Measurements from ENCODE around the gene FXR1. TPM values are rescaled to one million over a fixed set of nuclear protein-coding genes. Genes with fewer than 3 reads are reported as not detected.

FXR1 gene
- total RNA-seq, 1 experiment from 2014 or later = 123 TPM

DNA sequence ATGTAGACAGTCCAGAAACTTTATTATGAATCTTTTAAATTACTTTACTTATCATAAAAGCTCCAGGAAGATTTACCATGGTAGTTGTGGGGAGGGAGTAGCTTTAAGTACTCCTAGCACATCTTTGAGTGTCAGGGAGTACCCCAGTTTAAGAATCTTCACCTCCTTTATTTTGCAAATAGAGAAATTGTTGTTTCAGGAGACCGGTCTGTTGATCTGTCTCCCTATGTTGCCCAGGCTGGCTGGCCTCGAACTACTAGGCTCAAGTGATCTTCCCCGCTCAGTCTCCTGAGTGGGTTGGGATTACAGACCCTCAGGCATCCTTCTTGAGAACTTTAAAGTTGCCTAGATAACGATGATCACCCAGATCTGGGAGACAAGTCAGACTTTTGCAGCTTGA, 11.1 kb downstream of the FXR1 start:
- Histone ChIP-seq H2AFZ (ENCODE audit: low read length) (no peak overlapping the region), H3K27me3 (ENCODE audit: low read length) (no peaks in the 10 kb centered on the region), H3K27ac (ENCODE audit: low read length) (no peak overlapping the region), H4K20me1 (ENCODE audit: insufficient read depth, low read depth, low read length) (peaks cover 48% of the 10 kb centered on the region), H3K79me2 (ENCODE audit: low read length) (peaks cover 100% of the 10 kb centered on the region), H3K9me3 (ENCODE audit: low read length) (no peaks in the 10 kb centered on the region), H3K9ac (ENCODE audit: low read length) (no peak overlapping the region), H3K4me2 (ENCODE audit: low read depth, low read length, poor library complexity, severe bottlenecking) (no peak overlapping the region), H3K36me3 (ENCODE audit: insufficient read depth, low read length) (peaks cover 24% of the 10 kb centered on the region; the same call in 1 of the 2 replicates), H3K4me3 (ENCODE audit: low read length) (no peak overlapping the region), H3K4me1 (ENCODE audit: low read length) (peaks cover 40% of the 10 kb centered on the region), H3K9me2 (replicated peaks; ENCODE audit: insufficient read depth, low read length) (no peaks in the 10 kb centered on the region)
- no peak for DNase-seq

DNA sequence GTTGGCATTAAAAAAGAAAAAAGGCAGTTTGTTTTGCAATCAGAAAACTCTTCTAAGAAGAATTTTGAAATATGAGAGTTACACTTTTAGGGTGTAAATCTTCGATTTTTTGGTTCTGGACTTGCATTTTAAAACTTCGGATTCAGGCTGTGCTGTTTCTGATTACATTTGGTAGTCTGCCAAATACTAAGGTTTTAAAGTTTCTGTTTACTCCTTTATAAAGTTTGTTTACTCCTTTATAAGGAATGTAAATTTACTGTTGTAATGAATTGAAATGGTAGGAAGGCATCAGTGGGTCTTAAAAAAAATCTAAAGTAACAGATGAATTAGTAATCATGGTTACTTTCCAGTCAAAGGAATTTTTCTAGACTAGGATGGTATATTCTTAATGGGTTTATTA, 14.1 kb downstream of the FXR1 start:
- no peaks in the 10 kb centered on the region for H3K27me3 ChIP-seq (ENCODE audit: low read length)
- no peak overlapping the region for H2AFZ ChIP-seq (ENCODE audit: low read length)
- H3K4me2 ChIP-seq (ENCODE audit: low read depth, low read length, poor library complexity, severe bottlenecking) = no peak overlapping the region
- no peak overlapping the region for H3K27ac ChIP-seq (ENCODE audit: low read length)
- peaks cover 17% of the 10 kb centered on the region; the same call in 1 of the 2 replicates for H3K36me3 ChIP-seq (ENCODE audit: insufficient read depth, low read length)
- no peaks in the 10 kb centered on the region for H3K9me2 ChIP-seq (replicated peaks; ENCODE audit: insufficient read depth, low read length)
- peaks cover 55% of the 10 kb centered on the region for H3K4me1 ChIP-seq (ENCODE audit: low read length)
- H4K20me1 ChIP-seq (ENCODE audit: insufficient read depth, low read depth, low read length) = peaks cover 58% of the 10 kb centered on the region
- H3K9me3 ChIP-seq (ENCODE audit: low read length) = no peaks in the 10 kb centered on the region
- peaks cover 100% of the 10 kb centered on the region for H3K79me2 ChIP-seq (ENCODE audit: low read length)
- no peak for DNase-seq
- H3K4me3 ChIP-seq (ENCODE audit: low read length) = no peak overlapping the region
- H3K9ac ChIP-seq (ENCODE audit: low read length) = no peak overlapping the region

DNA sequence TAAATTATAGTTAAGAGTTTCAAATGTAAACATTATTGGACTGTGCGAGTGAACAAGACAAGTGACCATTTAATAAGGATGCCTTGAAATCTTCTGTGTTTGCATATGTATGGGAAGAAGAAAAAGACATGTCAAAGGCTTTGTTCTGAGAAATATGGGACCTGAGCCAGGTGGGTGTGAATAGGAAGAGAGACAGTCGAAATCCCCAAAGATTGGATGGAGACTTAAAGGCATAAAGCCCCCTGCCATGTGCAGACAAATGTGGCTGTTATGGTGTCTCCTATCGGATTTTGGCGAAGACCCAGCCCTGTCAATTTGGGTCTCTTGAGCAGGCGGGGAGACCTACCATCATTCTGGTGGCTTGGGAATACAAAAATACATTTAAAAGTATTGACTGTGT, 16.9 kb downstream of the FXR1 start:
- no peak overlapping the region for H3K27ac ChIP-seq (ENCODE audit: low read length)
- DNase-seq = no peak
- H3K79me2 ChIP-seq (ENCODE audit: low read length) = peaks cover 100% of the 10 kb centered on the region
- H4K20me1 ChIP-seq (ENCODE audit: insufficient read depth, low read depth, low read length) = peaks cover 41% of the 10 kb centered on the region
- peaks cover 34% of the 10 kb centered on the region for H3K4me1 ChIP-seq (ENCODE audit: low read length)
- no peak overlapping the region for H3K4me3 ChIP-seq (ENCODE audit: low read length)
- no peak overlapping the region for H2AFZ ChIP-seq (ENCODE audit: low read length)
- no peaks in the 10 kb centered on the region for H3K27me3 ChIP-seq (ENCODE audit: low read length)
- no peak overlapping the region for H3K4me2 ChIP-seq (ENCODE audit: low read depth, low read length, poor library complexity, severe bottlenecking)
- no peaks in the 10 kb centered on the region for H3K9me3 ChIP-seq (ENCODE audit: low read length)
- H3K9me2 ChIP-seq (replicated peaks; ENCODE audit: insufficient read depth, low read length) = no peaks in the 10 kb centered on the region
- no peaks in the 10 kb centered on the region for H3K36me3 ChIP-seq (ENCODE audit: insufficient read depth, low read length)
- H3K9ac ChIP-seq (ENCODE audit: low read length) = no peak overlapping the region

DNA sequence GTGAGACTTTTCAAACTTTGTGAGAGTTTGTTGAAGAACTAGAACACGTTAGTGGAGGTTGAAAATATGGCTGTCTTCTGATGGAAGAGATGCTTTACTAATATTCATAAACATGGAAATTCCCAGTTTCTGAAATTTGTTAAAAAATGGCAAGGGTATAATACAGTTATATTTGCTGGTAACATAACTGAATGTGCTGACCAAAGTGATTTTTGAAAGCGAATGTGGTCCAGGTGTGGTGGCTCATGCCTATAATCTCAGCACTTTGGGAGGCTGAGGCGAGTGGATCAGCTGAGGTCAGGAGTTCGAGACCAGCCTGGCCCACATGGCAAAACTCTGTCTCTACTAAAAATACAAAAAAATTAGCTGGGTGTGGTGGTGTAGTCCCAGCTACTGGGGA, 18.1 kb downstream of the FXR1 start:
- Histone ChIP-seq H3K36me3 (ENCODE audit: insufficient read depth, low read length) (no peaks in the 10 kb centered on the region), H3K27me3 (ENCODE audit: low read length) (no peaks in the 10 kb centered on the region), H3K9me2 (replicated peaks; ENCODE audit: insufficient read depth, low read length) (no peaks in the 10 kb centered on the region), H2AFZ (ENCODE audit: low read length) (no peak overlapping the region), H3K4me2 (ENCODE audit: low read depth, low read length, poor library complexity, severe bottlenecking) (no peak overlapping the region), H3K4me3 (ENCODE audit: low read length) (no peak overlapping the region), H3K27ac (ENCODE audit: low read length) (no peak overlapping the region), H3K79me2 (ENCODE audit: low read length) (peaks cover 100% of the 10 kb centered on the region), H3K9me3 (ENCODE audit: low read length) (no peaks in the 10 kb centered on the region), H3K4me1 (ENCODE audit: low read length) (peaks cover 23% of the 10 kb centered on the region), H4K20me1 (ENCODE audit: insufficient read depth, low read depth, low read length) (peaks cover 34% of the 10 kb centered on the region), H3K9ac (ENCODE audit: low read length) (no peak overlapping the region)
- no peak for DNase-seq

DNA sequence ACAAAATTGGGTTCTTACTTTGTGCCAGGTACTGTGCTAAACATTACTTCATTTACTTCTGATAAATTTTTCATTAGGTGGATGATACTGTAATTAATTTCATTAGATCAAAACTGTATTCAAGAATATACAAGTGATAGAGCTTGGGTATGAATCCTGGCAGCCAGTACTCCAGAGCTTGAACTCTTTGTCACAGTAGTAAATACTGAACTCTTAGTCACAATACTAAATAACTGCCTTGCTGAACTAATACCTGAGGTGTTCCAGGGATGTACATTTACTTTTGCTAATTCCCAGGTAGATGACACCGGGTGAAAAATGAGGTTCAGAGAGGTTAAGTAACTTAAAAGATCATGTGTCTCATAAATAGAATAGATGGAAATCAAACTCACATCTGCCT, 20.3 kb downstream of the FXR1 start:
- Histone ChIP-seq H3K27ac (ENCODE audit: low read length) (no peak overlapping the region), H3K9me3 (ENCODE audit: low read length) (no peaks in the 10 kb centered on the region), H3K9me2 (replicated peaks; ENCODE audit: insufficient read depth, low read length) (no peaks in the 10 kb centered on the region), H2AFZ (ENCODE audit: low read length) (no peak overlapping the region), H3K27me3 (ENCODE audit: low read length) (no peaks in the 10 kb centered on the region), H4K20me1 (ENCODE audit: insufficient read depth, low read depth, low read length) (peaks cover 27% of the 10 kb centered on the region), H3K9ac (ENCODE audit: low read length) (no peak overlapping the region), H3K4me1 (ENCODE audit: low read length) (peaks cover 15% of the 10 kb centered on the region), H3K79me2 (ENCODE audit: low read length) (peaks cover 100% of the 10 kb centered on the region), H3K4me2 (ENCODE audit: low read depth, low read length, poor library complexity, severe bottlenecking) (no peak overlapping the region), H3K4me3 (ENCODE audit: low read length) (no peak overlapping the region), H3K36me3 (ENCODE audit: insufficient read depth, low read length) (peaks cover 10% of the 10 kb centered on the region; the same call in 1 of the 2 replicates)
- DNase-seq = no peak

DNA sequence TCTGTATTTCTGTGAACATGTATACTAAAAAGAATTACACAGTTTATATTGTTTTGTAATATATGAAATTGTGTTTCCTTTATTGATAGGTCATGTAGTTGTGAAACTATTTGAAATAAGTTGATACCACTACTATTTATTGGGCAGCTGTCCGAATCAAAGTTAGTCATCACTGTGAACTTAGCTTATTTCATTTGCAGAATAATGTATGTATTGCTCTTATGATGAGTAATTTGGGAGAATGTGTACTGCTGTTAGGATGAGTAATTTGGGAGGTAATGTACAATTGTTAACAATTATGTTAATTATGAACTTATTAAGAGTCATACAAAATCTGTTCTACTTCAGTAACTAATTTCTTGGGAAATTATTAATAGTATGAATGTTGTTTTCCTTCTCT, 22.2 kb downstream of the FXR1 start:
- no peaks in the 10 kb centered on the region for H3K9me3 ChIP-seq (ENCODE audit: low read length)
- H2AFZ ChIP-seq (ENCODE audit: low read length) = no peak overlapping the region
- H3K4me1 ChIP-seq (ENCODE audit: low read length) = peaks cover 15% of the 10 kb centered on the region
- DNase-seq = no peak
- no peak overlapping the region for H3K27ac ChIP-seq (ENCODE audit: low read length)
- H3K9ac ChIP-seq (ENCODE audit: low read length) = no peak overlapping the region
- H3K9me2 ChIP-seq (replicated peaks; ENCODE audit: insufficient read depth, low read length) = no peaks in the 10 kb centered on the region
- no peak overlapping the region for H3K4me3 ChIP-seq (ENCODE audit: low read length)
- H3K27me3 ChIP-seq (ENCODE audit: low read length) = no peaks in the 10 kb centered on the region
- peaks cover 14% of the 10 kb centered on the region; the same call in 1 of the 2 replicates for H4K20me1 ChIP-seq (ENCODE audit: insufficient read depth, low read depth, low read length)
- no peak overlapping the region for H3K4me2 ChIP-seq (ENCODE audit: low read depth, low read length, poor library complexity, severe bottlenecking)
- H3K79me2 ChIP-seq (ENCODE audit: low read length) = peaks cover 100% of the 10 kb centered on the region
- H3K36me3 ChIP-seq (ENCODE audit: insufficient read depth, low read length) = peaks cover 22% of the 10 kb centered on the region; the same call in 1 of the 2 replicates

DNA sequence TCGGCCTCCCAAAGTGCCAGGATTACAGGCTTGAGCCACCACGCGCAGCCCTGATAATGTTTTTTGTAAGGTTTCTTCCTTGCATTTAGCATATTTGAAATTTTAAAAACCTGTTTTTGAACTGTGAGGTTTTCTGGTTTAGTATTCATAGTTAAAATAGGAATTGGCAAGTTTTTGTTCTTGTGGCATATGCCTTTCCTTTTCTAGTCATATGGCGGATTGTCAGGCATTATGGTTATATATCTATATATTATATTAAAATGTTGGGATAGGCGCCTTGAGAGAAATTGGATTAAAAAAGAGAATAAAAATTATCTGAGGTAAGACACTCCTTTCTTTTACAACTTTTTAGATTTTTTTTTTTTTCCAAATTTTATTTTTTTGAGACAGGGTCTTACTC, 28.4 kb downstream of the FXR1 start:
- H3K9me2 ChIP-seq (replicated peaks; ENCODE audit: insufficient read depth, low read length) = no peaks in the 10 kb centered on the region

DNA sequence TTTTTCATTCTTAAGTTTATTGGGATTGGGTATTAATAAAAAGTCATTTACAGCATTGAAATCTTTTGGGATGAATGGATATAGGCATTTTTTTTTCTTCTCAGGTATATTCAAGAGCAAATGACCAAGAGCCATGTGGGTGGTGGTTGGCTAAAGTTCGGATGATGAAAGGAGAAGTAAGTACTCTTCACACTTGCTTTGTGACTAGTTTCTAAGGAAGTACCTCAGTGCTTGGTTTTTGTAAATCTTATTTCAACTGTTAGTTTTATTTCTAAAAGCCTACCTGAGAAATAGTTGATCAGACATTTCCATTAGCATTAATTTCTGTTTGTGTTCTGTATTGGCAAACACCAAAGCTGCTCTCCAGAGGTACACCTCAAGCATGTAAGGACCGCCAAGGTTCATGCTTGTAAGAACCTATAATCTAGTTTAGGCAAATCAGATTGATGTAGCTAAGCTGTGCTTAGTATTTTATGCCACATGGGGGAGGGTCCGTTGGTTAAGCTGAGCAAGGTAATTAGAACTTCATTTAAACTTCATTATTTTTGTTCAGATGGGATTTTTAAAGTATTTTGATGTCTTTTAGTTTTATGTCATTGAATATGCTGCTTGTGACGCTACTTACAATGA, 35.4 kb downstream of the FXR1 start:
- peak overlapping the region; percentile 85 for H3K27ac ChIP-seq (ENCODE audit: low read length)

More for the DNA sequence above, 28.4 kb downstream of the FXR1 start:
- no peak overlapping the region for H3K4me2 ChIP-seq (ENCODE audit: low read depth, low read length, poor library complexity, severe bottlenecking)
- no peaks in the 10 kb centered on the region; the same call in 1 of the 2 replicates for H3K4me1 ChIP-seq (ENCODE audit: low read length)
- H3K36me3 ChIP-seq (ENCODE audit: insufficient read depth, low read length) = peaks cover 38% of the 10 kb centered on the region
- H3K4me3 ChIP-seq (ENCODE audit: low read length) = no peak overlapping the region
- no peaks in the 10 kb centered on the region for H4K20me1 ChIP-seq (ENCODE audit: insufficient read depth, low read depth, low read length)
- no peak overlapping the region for H3K9ac ChIP-seq (ENCODE audit: low read length)
- H3K79me2 ChIP-seq (ENCODE audit: low read length) = peaks cover 96% of the 10 kb centered on the region
- H2AFZ ChIP-seq (ENCODE audit: low read length) = no peak overlapping the region
- H3K27ac ChIP-seq (ENCODE audit: low read length) = no peak overlapping the region
- no peaks in the 10 kb centered on the region for H3K27me3 ChIP-seq (ENCODE audit: low read length)
- no peak for DNase-seq
- no peaks in the 10 kb centered on the region for H3K9me3 ChIP-seq (ENCODE audit: low read length)

More for the DNA sequence above, 35.4 kb downstream of the FXR1 start:
- Histone ChIP-seq H3K9me3 (ENCODE audit: low read length) (no peaks in the 10 kb centered on the region), H3K36me3 (ENCODE audit: insufficient read depth, low read length) (peaks cover 54% of the 10 kb centered on the region), H2AFZ (ENCODE audit: low read length) (no peak overlapping the region), H3K9me2 (replicated peaks; ENCODE audit: insufficient read depth, low read length) (no peaks in the 10 kb centered on the region), H3K79me2 (ENCODE audit: low read length) (peaks cover 92% of the 10 kb centered on the region), H3K4me3 (ENCODE audit: low read length) (peak overlapping the region; percentile 16; the same call in 1 of the 2 replicates), H3K9ac (ENCODE audit: low read length) (peak overlapping the region; percentile 22; the same call in 1 of the 2 replicates), H3K4me2 (ENCODE audit: low read depth, low read length, poor library complexity, severe bottlenecking) (peak overlapping the region; percentile 50), H3K27me3 (ENCODE audit: low read length) (no peaks in the 10 kb centered on the region), H4K20me1 (ENCODE audit: insufficient read depth, low read depth, low read length) (no peaks in the 10 kb centered on the region), H3K4me1 (ENCODE audit: low read length) (peaks cover 28% of the 10 kb centered on the region)
- peak; percentile 80 for DNase-seq
